ENCODE results near the gene QSOX2. TPM values are rescaled to one million over a fixed set of nuclear protein-coding genes. Genes with fewer than 3 reads are reported as not detected.
A peak's percentile ranks its signal among the peaks of the same experiment; 100 is the strongest.

The QSOX2 gene
- total RNA-seq, 1 donor from 2014 or later = 27.9 TPM

DNA sequence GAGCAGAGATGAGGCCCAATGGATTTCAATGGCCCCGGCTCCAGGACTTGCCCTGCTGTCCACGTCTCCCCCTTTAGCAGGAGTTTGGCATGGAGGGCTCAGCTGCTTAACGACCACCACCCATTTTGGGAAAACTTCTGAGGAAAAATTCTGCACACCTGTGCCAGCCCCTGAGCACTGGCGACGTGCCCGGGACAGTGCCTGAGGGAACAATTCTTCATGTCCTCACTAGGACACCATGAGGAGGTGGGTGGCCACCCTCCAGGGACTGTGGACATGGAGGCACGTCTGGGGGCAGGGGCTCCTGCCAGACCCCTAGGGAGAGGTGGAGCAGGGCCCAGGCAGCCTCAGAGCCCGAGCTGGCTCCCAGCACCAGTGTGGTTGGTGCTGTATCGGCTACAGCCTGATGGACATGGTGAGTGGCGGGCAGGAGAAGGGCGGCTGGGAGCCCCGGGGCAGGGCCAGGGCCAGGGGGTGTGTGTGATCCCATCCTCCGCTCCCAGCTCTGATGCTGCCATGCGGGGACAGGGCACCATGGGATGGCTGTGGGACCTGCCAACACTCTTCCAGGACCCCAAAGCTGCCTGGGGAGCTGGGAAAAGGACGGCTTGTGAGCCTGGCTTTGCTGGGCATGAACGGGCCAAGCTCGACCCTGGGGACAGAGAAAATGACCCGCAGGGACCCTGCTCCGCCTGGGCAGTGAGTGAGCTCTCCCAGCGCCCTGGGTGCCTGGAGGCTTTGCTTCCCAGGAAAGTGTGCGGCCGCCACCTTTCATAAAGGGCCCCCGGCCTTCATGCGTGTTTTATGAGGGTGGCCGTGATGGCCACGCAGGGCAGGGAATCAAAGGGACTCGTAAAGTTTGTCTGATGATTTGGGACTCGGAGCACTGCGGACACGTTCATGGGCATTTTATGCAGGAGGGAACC, 3.6 kb upstream of the QSOX2 start:
- intact Hi-C loops (cut with micrococcal nuclease) = loop anchor here (5.0 to 10.0 kb wide), 4 partner anchors 284 to 1356 kb away; partner anchors contain the start of genes ARRDC1, CAMSAP1, RABL6 and UBAC1
- no peak for DNase-seq (ENCODE audit: low spot score)
- Mint-ChIP-seq H3K9me3 (no peaks in the 10 kb centered on the region), H3K4me1 (ENCODE audit: low read depth) (peaks cover 8% of the 10 kb centered on the region), H3K27me3 (ENCODE audit: insufficient read depth) (no peaks in the 10 kb centered on the region), H3K4me3 (no peak overlapping the region), H3K27ac (no peak overlapping the region), H3K36me3 (ENCODE audit: low read depth) (peaks cover 2% of the 10 kb centered on the region)

DNA sequence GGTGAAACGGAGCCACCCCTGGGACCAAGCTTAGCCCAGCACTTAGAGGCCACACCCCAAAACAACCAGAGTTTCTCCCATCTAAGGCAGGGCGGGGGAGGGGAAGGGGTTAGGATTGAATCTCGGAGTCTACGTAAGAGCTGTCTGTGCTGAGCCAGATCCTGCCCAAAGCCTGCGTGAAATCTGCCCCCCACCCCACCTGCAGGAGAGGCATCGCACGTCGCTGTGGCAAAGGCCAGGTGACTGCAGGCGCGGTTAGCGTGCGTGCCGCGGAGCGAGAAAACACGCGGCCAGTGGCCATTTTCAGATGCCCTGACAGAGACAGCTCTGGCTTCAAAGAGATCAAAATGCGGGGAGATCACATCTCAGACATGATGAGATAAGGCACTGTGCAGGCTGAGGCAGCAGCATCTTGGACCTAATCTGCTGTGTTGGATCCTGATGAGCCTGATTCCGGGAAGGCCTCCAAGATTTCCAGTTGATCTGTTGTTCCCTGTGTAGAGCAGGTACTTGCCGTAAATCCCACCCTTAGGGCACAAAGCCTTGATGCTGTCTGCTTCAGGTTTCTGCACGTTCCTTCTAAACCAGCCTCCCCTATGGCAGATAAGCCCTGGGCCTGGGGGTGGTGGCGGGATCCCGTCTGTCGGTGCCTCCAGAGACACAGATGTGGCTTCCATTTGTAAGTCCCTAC, 2.5 kb upstream of the QSOX2 start:
- Mint-ChIP-seq H3K4me1 (ENCODE audit: low read depth) (peaks cover 20% of the 10 kb centered on the region), H3K27ac (no peak overlapping the region), H3K27me3 (ENCODE audit: insufficient read depth) (no peaks in the 10 kb centered on the region), H3K36me3 (ENCODE audit: low read depth) (peaks cover 8% of the 10 kb centered on the region), H3K4me3 (no peak overlapping the region), H3K9me3 (no peaks in the 10 kb centered on the region)
- DNase-seq (ENCODE audit: low spot score) = no peak
- intact Hi-C loops (cut with micrococcal nuclease) = loop anchor here (5.0 to 10.0 kb wide), 4 partner anchors 283 to 1357 kb away; partner anchors contain the start of genes ARRDC1, CAMSAP1, RABL6 and UBAC1

DNA sequence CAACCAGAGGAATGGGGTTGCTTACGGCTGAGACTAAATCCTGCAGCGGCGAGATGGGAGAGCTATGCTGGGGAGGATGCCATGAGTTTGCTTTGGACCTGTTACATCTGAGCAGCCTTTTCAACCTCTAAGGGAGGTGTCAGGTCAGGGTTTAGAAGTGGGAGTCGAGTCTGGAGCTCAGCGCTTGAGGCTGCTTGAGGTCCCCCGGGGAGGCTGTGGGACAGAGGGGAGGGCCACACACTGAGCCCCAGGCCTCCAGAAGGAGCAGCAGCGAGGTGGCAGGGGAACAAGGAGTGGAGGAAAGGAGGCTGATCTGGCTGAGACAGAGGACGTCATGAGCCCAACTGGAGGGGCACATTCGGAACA, 1.9 kb upstream of the QSOX2 start:
- no peak overlapping the region for H3K27ac Mint-ChIP-seq
- H3K36me3 Mint-ChIP-seq (ENCODE audit: low read depth) = peaks cover 8% of the 10 kb centered on the region
- no peak for DNase-seq (ENCODE audit: low spot score)
- peaks cover 24% of the 10 kb centered on the region for H3K4me1 Mint-ChIP-seq (ENCODE audit: low read depth)
- no peaks in the 10 kb centered on the region for H3K27me3 Mint-ChIP-seq (ENCODE audit: insufficient read depth)
- H3K4me3 Mint-ChIP-seq = no peak overlapping the region
- intact Hi-C loops (cut with micrococcal nuclease) = loop anchor here (5.0 to 10.0 kb wide), 4 partner anchors 283 to 1357 kb away; partner anchors contain the start of genes ARRDC1, CAMSAP1, RABL6 and UBAC1
- no peaks in the 10 kb centered on the region for H3K9me3 Mint-ChIP-seq

DNA sequence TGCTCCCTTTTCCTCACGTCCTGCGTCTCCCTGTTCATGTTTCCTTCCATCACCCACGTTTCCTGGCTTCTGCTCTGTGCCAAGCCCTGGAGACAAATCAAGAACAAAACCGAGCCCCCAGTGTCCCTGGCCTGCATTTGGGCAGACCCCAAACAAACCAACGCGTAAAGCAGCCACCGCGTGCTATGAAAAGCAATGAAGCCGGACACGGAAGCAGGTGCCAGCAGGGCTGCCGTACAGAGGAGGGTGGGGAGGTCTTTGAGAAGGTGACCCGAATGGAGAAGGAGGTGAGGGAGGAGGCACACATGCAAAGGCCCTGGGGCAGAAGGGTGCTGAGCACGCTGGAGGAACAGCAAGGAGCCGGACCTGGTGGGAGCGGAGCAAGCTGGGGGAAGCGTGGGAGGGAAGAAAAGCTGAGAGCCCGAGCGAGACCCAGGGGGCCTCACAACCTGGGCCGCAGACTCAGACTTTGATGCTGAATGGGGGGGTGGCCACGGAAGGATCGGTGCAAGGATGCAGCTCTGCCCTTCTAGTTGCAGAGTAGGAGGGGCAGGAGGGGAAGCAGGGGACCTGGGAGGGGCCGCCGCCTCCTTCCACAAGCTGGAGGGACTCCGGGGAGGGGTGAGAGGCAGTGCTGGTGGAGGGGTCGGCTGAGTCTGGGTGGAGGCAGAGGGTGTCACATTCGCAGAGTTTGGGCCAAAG, 1.4 kb upstream of the QSOX2 start:
- peak overlapping the region; percentile 47 for H3K4me3 Mint-ChIP-seq
- H3K36me3 Mint-ChIP-seq (ENCODE audit: low read depth) = peaks cover 8% of the 10 kb centered on the region
- H3K9me3 Mint-ChIP-seq = no peaks in the 10 kb centered on the region
- no peak overlapping the region for H3K27ac Mint-ChIP-seq
- intact Hi-C loops (cut with micrococcal nuclease) = loop anchor here (1.0 to 10.0 kb wide), 5 partner anchors 116 to 1358 kb away; partner anchors contain the start of genes ARRDC1, CAMSAP1, DNLZ and RABL6
- no peak for DNase-seq (ENCODE audit: low spot score)
- H3K27me3 Mint-ChIP-seq (ENCODE audit: insufficient read depth) = no peaks in the 10 kb centered on the region
- peaks cover 24% of the 10 kb centered on the region for H3K4me1 Mint-ChIP-seq (ENCODE audit: low read depth)

DNA sequence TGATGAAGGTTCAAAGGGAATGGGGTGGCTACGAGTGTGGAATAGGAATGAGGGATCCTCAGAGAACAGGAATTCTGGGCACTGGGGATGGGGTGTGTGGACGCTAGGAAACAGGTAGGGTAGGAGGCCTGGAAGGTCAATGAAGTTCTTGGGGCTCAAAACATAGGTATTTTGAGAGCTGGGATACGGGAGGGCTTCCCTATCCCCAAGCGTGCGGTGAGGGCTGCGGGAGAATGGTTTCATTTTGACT, 718 bp downstream of the QSOX2 start:
- Mint-ChIP-seq H3K27ac (peak overlapping the region; percentile 96), H3K27me3 (ENCODE audit: insufficient read depth) (no peaks in the 10 kb centered on the region), H3K9me3 (no peaks in the 10 kb centered on the region), H3K4me1 (ENCODE audit: low read depth) (peaks cover 24% of the 10 kb centered on the region), H3K36me3 (ENCODE audit: low read depth) (peaks cover 10% of the 10 kb centered on the region), H3K4me3 (peak overlapping the region; percentile 96)
- no peak for DNase-seq (ENCODE audit: low spot score)
- intact Hi-C loops (cut with micrococcal nuclease) = loop anchor here (1.0 to 10.0 kb wide), 9 partner anchors 13 to 1360 kb away; partner anchors contain the start of genes ARRDC1, CAMSAP1, RABL6 and SNAPC4

DNA sequence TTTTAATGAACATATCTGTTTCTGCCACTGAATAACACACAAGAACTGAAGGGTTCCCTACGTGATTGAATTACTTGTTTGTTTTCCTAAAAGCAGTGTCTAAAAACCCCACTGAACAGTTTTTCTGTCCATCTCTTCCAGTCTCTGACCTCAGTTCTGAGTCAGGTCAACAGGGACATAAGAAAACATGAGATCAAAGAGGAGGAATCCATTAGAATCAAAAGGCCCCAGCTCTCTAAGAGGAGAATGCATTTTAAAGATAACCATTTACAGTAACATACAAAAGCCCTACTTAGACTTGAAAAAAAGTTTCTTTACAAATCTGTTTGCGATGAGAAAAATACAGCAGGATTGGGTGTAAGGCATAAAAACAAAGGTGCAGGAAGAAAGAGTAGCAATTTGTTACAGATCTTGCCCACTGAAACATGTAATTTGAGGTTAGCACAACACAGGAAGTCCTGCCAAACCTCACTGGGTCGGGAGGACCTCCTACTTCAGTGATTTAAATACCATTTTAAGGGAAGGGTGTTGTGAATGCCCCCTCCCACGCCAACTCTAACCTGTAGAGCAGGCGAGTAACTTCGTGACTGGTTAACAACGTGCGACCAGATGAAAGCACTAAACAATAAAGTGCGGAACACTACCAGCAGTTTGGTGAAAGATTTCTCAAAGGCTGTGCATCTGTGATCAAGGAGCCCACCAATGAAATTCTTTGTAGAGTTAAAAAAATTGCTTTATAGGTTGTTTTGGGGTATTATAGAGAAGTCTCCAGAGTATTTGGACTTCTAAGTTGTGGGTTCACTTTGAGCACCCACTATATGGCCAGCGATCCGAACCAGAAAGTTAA, 1.3 kb downstream of the QSOX2 start:
- H3K36me3 Mint-ChIP-seq (ENCODE audit: low read depth) = peaks cover 10% of the 10 kb centered on the region
- H3K27me3 Mint-ChIP-seq (ENCODE audit: insufficient read depth) = no peaks in the 10 kb centered on the region
- peaks cover 24% of the 10 kb centered on the region for H3K4me1 Mint-ChIP-seq (ENCODE audit: low read depth)

DNA sequence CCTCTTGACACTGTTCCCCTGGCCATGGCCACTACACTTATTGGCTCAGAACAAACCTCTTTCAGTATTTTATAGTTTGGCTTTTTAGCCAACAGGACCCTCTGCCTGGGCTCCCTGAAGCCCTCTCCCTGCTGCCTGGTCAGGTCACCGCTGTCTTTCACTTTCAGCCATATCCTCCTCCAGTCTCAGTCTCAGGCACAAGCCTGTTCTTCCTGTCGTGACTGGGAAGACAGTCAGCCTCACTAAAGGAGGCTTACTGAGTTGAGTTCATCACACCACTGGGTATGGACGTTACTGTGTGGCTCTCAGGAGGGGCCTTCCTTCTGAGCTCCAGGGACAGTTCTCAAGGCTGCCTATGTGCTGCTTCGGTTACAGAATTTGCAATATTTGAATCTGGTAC, 2.0 kb downstream of the QSOX2 start:
- intact Hi-C loops (cut with micrococcal nuclease) = loop anchor here (1.0 to 10.0 kb wide), 6 partner anchors 11 to 1361 kb away; partner anchors contain the start of genes ARRDC1, RABL6, SNAPC4 and UBAC1
- Mint-ChIP-seq H3K4me1 (ENCODE audit: low read depth) (peaks cover 24% of the 10 kb centered on the region), H3K27ac (peak overlapping the region; percentile 96), H3K27me3 (ENCODE audit: insufficient read depth) (no peaks in the 10 kb centered on the region), H3K9me3 (no peaks in the 10 kb centered on the region), H3K36me3 (ENCODE audit: low read depth) (peaks cover 10% of the 10 kb centered on the region), H3K4me3 (peak overlapping the region; percentile 96)
- DNase-seq (ENCODE audit: low spot score) = no peak

More for the DNA sequence above, 1.3 kb downstream of the QSOX2 start:
- intact Hi-C loops (cut with micrococcal nuclease) = loop anchor here (1.0 to 10.0 kb wide), 6 partner anchors 12 to 1360 kb away; partner anchors contain the start of genes ARRDC1, RABL6, SNAPC4 and UBAC1
- Mint-ChIP-seq H3K27ac (peak overlapping the region; percentile 96), H3K9me3 (no peaks in the 10 kb centered on the region), H3K4me3 (peak overlapping the region; percentile 96)
- DNase-seq (ENCODE audit: low spot score) = peak; percentile 46

DNA sequence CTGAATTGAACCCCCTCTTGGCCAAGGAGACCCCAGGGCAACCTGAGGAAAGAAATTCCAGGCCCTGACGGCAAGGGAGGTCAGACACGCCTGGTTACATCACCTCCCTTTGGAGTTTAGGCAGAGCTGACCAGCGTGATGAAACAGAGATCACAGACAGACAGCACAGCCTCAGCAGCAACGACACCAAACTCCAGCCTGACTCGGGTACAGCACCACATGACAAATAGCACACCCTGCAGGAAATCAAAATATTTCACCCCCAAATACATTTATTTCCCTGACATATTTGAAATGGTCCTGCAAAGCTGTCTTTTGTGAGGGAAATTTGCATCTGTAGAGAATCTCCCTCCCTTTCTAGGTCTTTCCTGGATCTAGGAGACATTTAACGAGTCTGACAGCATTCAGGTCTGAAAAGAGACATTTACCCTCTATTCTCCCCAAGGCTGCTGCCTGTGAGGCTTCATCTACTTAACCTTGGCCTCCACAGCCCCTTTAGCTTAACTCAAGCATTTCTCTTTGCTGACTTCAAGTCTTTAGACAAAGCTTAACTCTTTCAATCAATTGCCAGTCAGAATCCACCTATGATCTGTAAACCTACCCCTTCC, 2.6 kb downstream of the QSOX2 start:
- H3K27me3 Mint-ChIP-seq (ENCODE audit: insufficient read depth) = no peaks in the 10 kb centered on the region
- peaks cover 24% of the 10 kb centered on the region for H3K4me1 Mint-ChIP-seq (ENCODE audit: low read depth)
- H3K4me3 Mint-ChIP-seq = peak overlapping the region; percentile 96
- H3K36me3 Mint-ChIP-seq (ENCODE audit: low read depth) = peaks cover 10% of the 10 kb centered on the region
- H3K9me3 Mint-ChIP-seq = no peaks in the 10 kb centered on the region
- intact Hi-C loops (cut with micrococcal nuclease) = loop anchor here (5.0 to 10.0 kb wide), 4 partner anchors 278 to 1362 kb away; partner anchors contain the start of genes ARRDC1, RABL6 and UBAC1
- peak overlapping the region; percentile 13 for H3K27ac Mint-ChIP-seq
- no peak for DNase-seq (ENCODE audit: low spot score)

DNA sequence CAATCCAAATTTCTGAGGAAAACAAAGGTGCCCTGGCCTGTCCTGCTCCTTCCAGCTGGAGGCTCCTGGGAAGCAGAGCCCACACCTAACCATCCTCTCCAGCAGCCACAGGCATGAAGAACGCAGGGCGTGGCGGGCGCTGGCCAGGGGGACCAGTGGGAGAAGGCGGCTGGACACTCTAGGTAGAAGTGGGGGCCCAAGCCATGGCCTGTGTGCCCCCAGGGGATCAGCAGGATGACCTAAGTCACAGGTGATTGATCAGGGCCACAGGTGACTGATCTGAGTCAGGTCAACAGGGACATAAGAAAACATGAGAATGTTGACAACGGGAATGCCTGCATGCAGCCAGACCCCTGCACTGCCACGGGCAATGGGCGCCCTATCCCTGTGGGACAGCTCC, 3.4 kb downstream of the QSOX2 start:
- H3K4me3 Mint-ChIP-seq = no peak overlapping the region
- H3K4me1 Mint-ChIP-seq (ENCODE audit: low read depth) = peaks cover 24% of the 10 kb centered on the region
- H3K9me3 Mint-ChIP-seq = no peaks in the 10 kb centered on the region
- no peaks in the 10 kb centered on the region for H3K27me3 Mint-ChIP-seq (ENCODE audit: insufficient read depth)
- intact Hi-C loops (cut with micrococcal nuclease) = loop anchor here (5.0 to 10.0 kb wide), 4 partner anchors 277 to 1363 kb away; partner anchors contain the start of genes ARRDC1, RABL6 and UBAC1
- peaks cover 10% of the 10 kb centered on the region for H3K36me3 Mint-ChIP-seq (ENCODE audit: low read depth)
- H3K27ac Mint-ChIP-seq = no peak overlapping the region
- no peak for DNase-seq (ENCODE audit: low spot score)

DNA sequence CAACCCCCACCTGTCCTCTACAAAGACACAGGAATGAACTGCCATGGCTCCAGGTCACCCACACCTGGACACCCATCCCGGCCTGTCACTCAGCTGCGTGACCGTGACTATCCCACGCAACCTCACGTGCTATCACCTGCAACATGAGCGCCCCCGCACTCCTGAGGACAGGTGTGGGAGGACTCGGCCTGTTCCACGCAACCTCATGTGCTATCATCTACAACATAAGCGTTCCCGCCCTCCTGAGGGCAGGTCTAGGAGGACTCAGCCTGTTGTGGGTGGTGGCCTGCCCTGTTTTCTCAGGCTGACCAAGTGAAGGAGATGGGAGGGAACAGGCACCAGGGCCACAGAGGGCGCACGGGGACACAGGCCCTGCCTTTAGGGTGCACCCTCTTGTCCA, 4.1 kb downstream of the QSOX2 start:
- Mint-ChIP-seq H3K36me3 (ENCODE audit: low read depth) (peaks cover 10% of the 10 kb centered on the region), H3K9me3 (no peaks in the 10 kb centered on the region), H3K27me3 (ENCODE audit: insufficient read depth) (no peaks in the 10 kb centered on the region), H3K4me1 (ENCODE audit: low read depth) (peaks cover 24% of the 10 kb centered on the region), H3K27ac (no peak overlapping the region), H3K4me3 (no peak overlapping the region)
- DNase-seq (ENCODE audit: low spot score) = no peak
- intact Hi-C loops (cut with micrococcal nuclease) = loop anchor here (5.0 to 10.0 kb wide), 4 partner anchors 277 to 1363 kb away; partner anchors contain the start of genes ARRDC1, RABL6 and UBAC1

DNA sequence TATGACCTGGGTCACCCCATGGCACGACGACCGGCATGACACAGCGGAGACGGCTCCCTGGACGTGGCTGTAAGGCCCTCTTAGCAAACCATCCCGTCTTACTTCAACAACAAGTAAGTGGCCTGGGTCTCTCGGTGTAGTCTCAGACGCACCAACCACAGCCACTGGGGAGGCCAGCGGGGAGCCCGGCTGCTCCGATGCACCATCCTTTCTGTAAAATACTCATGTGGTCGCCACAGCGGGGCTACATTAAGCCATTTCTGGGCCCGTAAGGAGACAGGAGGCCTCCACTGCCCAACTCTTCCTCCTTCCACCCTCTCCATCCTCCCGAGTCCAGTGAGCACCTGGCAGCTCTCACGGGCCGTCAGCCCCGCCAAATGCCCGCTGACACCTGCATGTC, 4.7 kb downstream of the QSOX2 start:
- Mint-ChIP-seq H3K4me3 (no peak overlapping the region), H3K4me1 (ENCODE audit: low read depth) (peaks cover 24% of the 10 kb centered on the region), H3K27ac (no peak overlapping the region), H3K27me3 (ENCODE audit: insufficient read depth) (no peaks in the 10 kb centered on the region), H3K9me3 (no peaks in the 10 kb centered on the region), H3K36me3 (ENCODE audit: low read depth) (peaks cover 12% of the 10 kb centered on the region)
- intact Hi-C loops (cut with micrococcal nuclease) = loop anchor here (5.0 to 10.0 kb wide), 4 partner anchors 276 to 1364 kb away; partner anchors contain the start of genes ARRDC1, RABL6 and UBAC1
- DNase-seq (ENCODE audit: low spot score) = no peak
